NOMO-1 treated with dmso at 0.1 percent for 144 hours (cell line): ENCODE results near the gene SMCO4.
"Not testable (repeated sequence)": the region's sequence is repeated elsewhere in the genome, so short reads cannot be mapped to it uniquely, and the experiment has no call there.

Experiments used
- DNase-seq: peaks from one replicate; lab custom pipeline; 2025; ENCODE audit not compliant: unreplicated experiment; lab: John Stamatoyannopoulos, UW

SMCO4 gene, protein sequence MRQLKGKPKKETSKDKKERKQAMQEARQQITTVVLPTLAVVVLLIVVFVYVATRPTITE

DNA sequence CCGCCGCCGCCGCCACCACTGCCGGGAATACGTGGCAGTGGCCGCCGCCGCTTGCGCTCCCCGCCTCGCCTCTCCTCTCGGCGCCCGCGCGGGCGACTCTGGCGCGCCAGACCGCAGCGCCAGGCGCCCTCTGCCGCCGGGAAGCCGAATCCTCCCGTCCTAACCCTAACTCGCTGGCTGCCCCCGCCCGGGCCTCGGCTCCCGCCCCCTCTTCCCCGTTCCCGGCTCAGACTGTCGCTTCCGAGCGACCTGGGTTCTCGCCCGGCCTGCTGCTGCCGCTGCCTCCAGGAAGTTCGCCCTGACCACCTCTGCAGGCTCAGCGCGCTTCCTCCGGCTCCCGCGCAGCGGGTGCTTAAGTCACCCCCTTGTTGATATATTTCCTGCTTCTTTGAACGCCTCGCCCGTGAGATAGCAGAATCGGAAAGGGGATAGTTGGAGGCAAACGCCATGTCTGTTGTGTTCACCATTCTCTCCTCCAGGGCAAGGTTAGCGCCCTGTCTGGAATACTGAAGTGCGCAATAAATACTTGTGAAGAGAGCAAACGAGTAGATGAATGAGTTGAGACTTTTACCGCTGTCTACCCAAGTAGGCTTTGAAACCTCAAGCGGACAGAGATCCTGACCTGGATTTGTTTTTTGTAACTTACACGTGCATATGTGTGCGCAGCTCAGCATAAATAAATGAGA, at the start of gene SMCO4:
Gene SMCO4, minus strand, starts transcription at position 100 of the 686 bp plus-strand sequence. CDS start 64,202 bp downstream, outside the sequence.
- peak; percentile 77 for DNase-seq

DNA sequence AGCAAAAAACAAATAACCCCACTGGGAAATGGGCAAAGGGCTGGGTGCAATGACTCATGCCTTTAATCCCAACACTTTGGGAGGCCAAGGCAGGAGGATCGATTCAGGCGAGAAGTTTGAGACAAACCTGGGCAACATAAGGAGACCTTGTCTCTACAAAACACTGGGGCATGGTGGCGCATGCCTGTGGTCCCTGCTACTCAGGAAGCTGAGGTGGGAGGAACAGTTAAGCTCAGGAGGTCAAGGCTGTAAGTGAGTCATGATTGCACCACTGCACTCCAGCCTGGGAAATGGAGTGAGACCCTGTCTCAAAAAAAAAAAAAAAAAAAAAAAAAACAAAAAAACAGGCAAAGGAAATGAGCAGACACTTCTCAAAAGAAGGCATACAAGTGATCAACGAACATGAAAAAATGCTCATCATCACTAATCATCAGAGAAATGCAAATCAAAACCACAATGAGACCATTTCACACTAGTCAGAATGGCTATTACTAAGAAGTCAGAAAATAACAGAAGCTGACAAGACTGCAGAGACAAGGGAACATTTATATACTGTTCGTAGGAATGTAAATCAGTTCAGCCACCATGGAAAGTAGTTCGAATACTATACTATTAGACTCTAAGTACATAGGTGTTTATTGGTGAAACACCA, 48.2 kb upstream of the SMCO4 start:
- DNase-seq, result no peak

- no peak for DNase-seq
Measured at GRCh38 chr11:93589347-93589746, 46.2 kb upstream of the SMCO4 start.

DNA sequence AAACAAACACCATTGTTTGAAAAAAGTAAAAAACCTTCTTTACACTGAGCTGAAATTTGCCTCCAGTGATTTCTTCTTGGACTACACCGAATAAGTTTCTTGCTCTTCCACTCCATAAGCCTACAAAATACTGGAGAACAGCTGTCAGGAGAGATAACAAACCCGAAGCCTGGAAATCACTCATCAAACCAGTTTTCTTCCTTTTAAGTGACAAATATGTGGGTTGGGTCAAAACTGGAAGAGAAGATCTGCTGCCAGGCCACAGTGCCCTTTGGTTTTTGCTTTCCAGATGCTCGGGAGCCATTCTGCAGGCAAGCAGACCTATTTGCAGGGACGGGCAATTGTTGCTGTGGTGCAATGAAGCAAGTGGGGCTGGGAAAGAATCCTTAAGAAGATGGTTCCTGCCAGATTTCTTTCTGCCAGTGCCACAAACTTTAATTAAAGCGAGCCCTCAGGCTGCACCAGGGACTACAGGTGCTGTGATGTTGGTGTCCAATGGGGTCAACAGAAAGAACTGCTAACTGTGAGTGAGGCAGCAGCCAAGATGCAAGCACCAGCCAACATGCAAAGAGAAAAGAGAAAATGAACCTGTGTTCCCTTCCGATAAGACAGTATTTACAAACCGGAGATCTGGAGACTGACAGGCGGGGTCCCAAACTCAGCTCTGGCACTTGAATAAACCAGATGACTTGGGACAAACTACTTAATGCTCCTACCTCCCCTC, 44.8 kb upstream of the SMCO4 start:
- no peak for DNase-seq

DNA sequence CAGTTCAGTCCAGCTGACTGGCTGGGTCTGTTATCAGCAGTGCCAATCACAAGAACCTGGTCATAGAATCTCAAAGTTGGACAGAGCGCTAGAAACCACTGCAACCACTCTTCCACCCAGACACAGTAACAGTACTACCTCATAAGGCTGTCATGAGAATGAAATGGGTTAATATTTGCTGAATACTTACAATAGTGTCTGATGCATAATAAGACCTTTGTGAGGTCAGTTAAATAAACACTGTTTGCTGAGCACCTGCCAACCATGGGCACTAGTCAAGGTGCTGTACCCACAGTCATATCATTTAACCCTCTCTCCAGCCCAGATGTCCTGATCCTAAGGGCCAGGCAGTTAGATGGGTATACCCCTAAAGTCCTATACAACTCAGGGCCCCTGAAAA, 44.2 kb upstream of the SMCO4 start:
- not testable (repeated sequence) for DNase-seq

DNA sequence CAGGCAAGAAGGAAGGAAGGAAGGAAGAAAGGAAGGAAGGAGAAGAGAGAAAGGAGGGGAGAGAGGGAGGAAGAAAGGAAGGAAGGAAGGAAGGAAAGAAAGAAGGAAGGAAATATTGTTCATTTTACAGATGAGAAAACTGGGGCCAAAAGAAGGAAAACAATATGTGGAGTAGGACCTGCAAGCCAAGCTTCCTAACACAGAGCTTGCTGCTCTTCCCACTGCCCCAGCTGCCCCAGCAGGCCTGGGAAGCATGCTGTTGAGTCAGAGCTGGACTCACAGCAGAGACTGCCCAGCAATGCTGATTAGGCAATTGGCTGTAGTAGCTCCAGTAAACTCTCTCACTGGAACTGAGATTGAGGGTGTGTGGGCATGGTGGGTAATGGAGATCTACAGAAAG, 42.6 kb upstream of the SMCO4 start:
- no peak for DNase-seq

DNA sequence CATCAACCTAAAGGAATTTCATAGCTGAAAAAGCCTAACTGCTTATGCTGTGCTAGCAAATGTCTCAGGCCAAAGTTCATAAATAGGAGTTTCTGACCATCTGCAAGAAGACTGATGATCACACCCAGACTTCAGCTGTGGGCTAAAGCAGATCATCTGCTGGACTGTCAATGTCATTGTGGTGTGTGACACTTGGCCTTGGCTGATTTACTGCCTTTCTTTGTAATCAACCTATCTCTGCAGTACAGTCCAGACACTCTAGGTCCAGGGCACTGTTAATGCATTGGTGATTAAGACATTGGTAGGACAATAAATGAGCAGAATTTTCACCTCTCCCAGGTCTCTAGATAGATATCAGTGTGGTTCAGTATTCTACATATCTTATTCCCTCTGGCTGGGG, 40.3 kb upstream of the SMCO4 start:
- DNase-seq, result no peak

- no peak for DNase-seq
Measured at GRCh38 chr11:93579187-93579751, 36.1 kb upstream of the SMCO4 start.

DNA sequence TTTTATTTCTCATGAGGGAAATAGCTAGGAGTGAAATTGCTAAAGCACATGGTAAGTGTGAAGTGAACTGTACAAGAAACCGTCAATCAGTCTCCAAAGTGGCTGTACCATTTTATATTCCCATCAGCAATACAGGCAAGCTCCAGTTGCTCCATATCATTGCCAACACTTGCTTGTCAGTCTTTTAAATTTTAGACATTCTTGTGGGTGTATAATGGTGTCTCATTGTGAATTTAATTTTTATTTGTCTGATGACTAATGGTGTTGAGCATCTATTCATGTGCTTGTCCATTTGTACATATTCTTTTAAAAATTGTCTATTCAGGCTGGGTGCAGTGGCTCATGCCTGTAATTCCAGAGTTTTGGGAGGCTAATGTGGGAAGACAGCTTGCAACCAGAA, 34.1 kb upstream of the SMCO4 start:
- DNase-seq, result no peak

- not testable (repeated sequence) for DNase-seq
Measured at GRCh38 chr11:93576870-93577269, 33.7 kb upstream of the SMCO4 start.

DNA sequence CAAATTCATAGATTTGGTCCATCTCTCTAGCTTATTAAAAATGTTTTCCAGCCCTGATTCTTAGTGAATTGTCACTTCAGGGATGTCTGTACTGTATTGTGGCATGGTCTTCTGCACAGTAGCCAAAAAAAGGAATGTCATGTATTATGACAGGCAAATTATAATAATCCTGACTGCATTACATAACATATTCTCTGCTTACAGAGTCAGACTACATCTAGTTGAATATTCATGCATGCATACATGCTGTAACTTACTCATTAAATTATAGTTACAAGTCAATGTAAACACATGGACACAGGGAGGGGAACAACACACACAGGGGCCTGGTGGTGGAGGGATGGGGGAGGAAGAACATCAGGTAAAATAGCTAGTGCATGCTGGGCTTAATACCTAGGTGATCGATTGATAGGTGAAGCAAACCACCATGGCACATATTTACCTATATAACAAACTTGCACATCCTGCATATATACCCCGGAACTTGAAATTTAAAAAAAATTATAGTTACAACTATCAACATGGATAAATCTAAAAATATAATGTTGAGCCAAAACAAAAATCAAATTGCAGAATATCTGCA, 31.5 kb upstream of the SMCO4 start:
- no peak for DNase-seq

DNA sequence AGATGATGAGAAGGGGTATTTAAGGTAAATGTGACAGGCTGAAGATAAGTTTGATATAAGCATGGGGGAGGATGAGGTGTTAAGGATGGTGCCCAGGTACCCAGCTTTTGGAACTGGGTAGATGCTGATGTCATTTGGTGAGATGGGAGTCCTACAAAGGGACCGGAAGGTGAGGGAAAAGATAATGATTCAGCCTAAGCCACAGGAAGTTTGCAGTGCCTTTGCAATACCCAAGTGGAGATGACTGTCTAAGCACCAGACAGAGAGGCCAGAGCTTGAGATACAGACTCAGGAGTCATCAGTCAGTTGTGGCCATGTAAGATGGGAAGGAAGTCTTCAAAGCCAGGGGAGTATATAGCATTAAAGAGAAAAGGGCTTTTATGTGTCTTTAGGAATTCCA, 30.0 kb upstream of the SMCO4 start:
- peak; percentile 18 for DNase-seq

DNA sequence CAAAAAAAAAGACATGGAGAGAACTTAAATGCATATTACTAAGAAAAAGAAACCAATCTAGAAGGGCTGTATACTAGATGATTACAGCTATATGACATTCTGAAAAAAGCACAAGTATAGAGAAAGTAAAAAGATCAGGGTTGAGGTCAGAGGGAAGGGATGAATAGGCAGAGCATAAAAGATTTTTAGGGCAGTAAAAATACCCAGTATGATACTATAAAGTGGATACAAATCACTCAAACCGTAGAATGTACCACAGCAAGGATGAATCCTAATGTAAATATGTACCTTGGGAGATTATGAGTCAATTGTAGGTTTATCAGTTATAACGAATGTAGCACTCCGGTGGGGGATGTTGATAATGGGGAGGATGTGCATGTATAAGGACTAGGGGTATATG, 29.4 kb upstream of the SMCO4 start:
- DNase-seq, result no peak

DNA sequence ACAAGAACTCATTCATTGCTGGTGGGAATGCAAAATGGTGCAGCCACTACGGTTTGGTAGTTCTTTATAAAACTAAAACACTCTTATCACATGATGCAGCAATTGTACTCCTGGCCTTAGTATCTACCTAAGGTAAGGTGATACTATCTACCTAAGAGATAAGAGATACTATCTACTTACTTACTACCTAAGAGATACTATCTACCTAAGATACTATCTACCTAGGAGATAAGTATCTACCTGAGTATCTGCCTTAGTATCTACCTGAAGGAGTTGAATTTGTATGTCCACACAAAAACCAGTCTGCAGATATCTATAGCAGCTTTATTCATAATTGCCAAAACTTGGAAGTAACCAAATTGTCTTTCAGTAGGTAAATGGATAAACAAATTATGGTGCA, 29.0 kb upstream of the SMCO4 start:
- no peak for DNase-seq

DNA sequence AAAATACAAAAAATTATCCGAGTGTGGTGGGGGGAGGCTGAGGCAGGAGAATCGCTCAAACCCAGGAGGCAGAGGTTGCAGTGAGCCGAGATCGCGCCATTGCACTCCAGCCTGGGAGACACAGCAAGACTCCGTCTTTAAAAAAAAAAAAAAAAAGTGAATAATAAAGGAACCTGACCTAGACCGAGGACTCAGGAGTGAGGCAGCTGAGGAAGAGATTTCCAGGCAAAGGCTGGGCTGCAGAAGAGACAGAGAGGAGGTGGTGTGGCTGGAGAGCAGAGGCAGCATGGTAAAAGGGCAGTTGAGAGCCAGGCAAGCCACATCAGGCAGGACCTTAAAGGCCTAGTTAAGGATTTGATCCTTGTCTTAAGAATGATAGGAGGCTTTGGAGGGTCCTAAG, 28.4 kb upstream of the SMCO4 start:
- DNase-seq, result no peak

DNA sequence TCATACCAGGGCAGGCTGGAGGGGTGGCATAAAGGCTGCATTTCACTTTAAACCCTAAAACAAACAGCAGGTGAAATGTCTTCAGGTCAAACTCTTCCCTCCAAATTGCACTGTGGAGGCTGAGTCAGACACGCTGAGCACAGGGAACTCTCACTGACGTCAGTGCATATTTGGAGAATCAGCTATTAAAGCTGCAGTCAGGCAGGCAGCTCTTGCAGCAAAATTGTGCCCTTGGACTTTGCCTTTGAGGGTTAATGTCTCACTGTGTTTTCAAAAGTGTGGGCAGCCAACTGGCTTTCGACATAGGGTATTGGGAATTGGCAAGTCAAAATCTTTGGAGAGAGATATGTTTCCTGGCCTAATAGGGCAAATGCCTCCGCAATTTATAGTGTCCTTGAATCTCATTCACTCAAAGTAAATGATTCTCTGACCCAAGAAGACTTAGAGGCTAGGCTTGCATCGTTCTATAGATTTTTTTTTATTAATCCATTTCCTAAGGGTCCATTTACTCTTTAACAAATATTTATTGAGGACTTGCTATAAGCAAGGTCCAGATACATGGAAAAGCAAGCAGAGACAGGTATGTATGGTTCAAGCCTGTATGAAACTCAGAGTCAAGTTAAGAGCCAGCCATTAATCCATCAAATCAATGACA, 27.7 kb upstream of the SMCO4 start:
- no peak for DNase-seq

GRCh38 chr11:93569496-93569895, 26.3 kb upstream of the SMCO4 start:
- no peak for DNase-seq

GRCh38 chr11:93568726-93569125, 25.5 kb upstream of the SMCO4 start:
- no peak for DNase-seq

- DNase-seq, result no peak
Measured at GRCh38 chr11:93567401-93567895, 24.3 kb upstream of the SMCO4 start.

DNA sequence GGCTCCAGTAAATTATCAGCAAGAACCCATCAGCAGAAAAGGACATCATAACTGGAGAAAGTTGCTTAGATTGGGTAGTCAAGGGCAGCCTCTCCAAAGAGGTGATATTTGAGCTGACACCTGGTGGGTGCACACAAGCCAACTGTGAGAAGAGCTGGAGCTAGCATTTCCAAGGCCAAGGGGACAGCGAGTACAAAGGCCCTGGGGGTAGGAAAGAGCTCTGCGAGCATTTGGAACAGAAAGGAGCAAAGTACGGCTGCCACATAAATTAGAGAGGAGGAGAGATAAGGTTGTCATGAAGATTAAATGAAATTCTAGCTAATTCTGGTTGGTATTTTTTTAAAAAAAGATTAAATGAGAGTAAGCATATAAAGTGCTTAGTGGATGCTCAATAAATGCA, 21.7 kb upstream of the SMCO4 start:
- DNase-seq, result no peak

- no peak for DNase-seq
Measured at GRCh38 chr11:93563857-93564256, 20.7 kb upstream of the SMCO4 start.
